Neural cell (in vitro differentiated cells): ENCODE data around the gene SLC16A3. TPM values are rescaled to one million over a fixed set of nuclear protein-coding genes. Genes with fewer than 3 reads are reported as not detected.

ENCODE experiments used
- H2AFZ ChIP-seq: fragments of 200-600, 300-800 bp; sonication (generic), shearing (Covaris generic); 2 replicates; pipeline ENCODE4 v1.6.0; 2014; ENCODE audit warnings: low read depth, mild to moderate bottlenecking, antibody characterized with exemption, low read length, moderate library complexity
- H3F3A ChIP-seq: fragments of 200-600 bp; shearing (Covaris generic); 2 replicates; pipeline ENCODE4 v1.6.1; 2016; ENCODE audit warnings: mild to moderate bottlenecking, moderate library complexity, mixed read lengths, antibody characterized with exemption, low read length; ENCODE audit not compliant: insufficient read depth, poor library complexity, severe bottlenecking
- H3K27ac ChIP-seq: fragments of 200-600, 300-800 bp; sonication (generic), shearing (Covaris generic); 2 replicates; pipeline ENCODE4 v1.5.1; 2014; ENCODE audit warnings: mild to moderate bottlenecking, low read length, moderate library complexity
- H3K27me3 ChIP-seq: fragments of 300-800, 200-600 bp; sonication (generic), shearing (Covaris generic); 2 replicates; pipeline ENCODE4 v1.6.0; 2014; ENCODE audit warnings: mild to moderate bottlenecking, low read depth, low read length, moderate library complexity; ENCODE audit not compliant: insufficient read depth
- H3K36me3 ChIP-seq: fragments of 300-800, 200-600 bp; sonication (generic), shearing (Covaris generic); 2 replicates; pipeline ENCODE4 v1.5.1; 2014; ENCODE audit warnings: mild to moderate bottlenecking, antibody characterized with exemption, low read length, moderate library complexity; ENCODE audit not compliant: insufficient read depth
- H3K4me2 ChIP-seq: fragments of 300-800, 200-600 bp; sonication (generic), shearing (Covaris generic); 2 replicates; pipeline ENCODE4 v1.6.0; 2014; ENCODE audit warnings: mild to moderate bottlenecking, low read length
- H3K4me3 ChIP-seq: fragments of 300-800, 200-600 bp; sonication (generic), shearing (Covaris generic); 2 replicates; pipeline ENCODE4 v1.5.1; 2014; ENCODE audit warnings: mild to moderate bottlenecking, low read length, moderate library complexity
- H3K79me2 ChIP-seq: fragments of 200-600 bp; shearing (Covaris generic); replicated peaks from 2 replicates; pipeline ENCODE4 v1.6.0; 2014; ENCODE audit warnings: mild to moderate bottlenecking, low read length, moderate library complexity; ENCODE audit not compliant: insufficient read depth
- H3K9ac ChIP-seq: fragments of 300-800, 200-600 bp; sonication (generic), shearing (Covaris generic); 2 replicates; pipeline ENCODE4 v1.6.1; 2016; ENCODE audit warnings: mild to moderate bottlenecking, low read length, mixed read lengths
- H3K9me2 ChIP-seq: fragments of 200-600 bp; shearing (Covaris generic); 2 replicates; pipeline ENCODE4 v1.6.1; 2016; ENCODE audit warnings: mild to moderate bottlenecking, low read length, mixed read lengths; ENCODE audit not compliant: insufficient read depth
- H3K9me3 ChIP-seq: fragments of 200-600, 300-800 bp; sonication (generic), shearing (Covaris generic); 2 replicates; pipeline ENCODE4 v1.6.1; 2016; ENCODE audit warnings: mild to moderate bottlenecking, mixed run types, low read length, moderate library complexity, mixed read lengths
- H4K20me1 ChIP-seq: fragments of 200-600 bp; shearing (Covaris generic); 2 replicates; pipeline ENCODE4 v1.6.1; 2016; ENCODE audit warnings: mild to moderate bottlenecking, mixed run types; ENCODE audit not compliant: insufficient read depth
- CTCF ChIP-seq: fragments of 450-650 bp; IDR thresholded peaks from 2 replicates; pipeline ENCODE4 v1.5.1; 2014; ENCODE audit warnings: antibody characterized with exemption, mild to moderate bottlenecking, moderate library complexity; ENCODE audit not compliant: poor library complexity, severe bottlenecking
- EP300 ChIP-seq: fragments of 450-650 bp; conservative IDR thresholded peaks from 2 replicates; pipeline ENCODE4 v1.6.1; 2014; ENCODE audit warnings: antibody characterized with exemption, mild to moderate bottlenecking, moderate library complexity; ENCODE audit not compliant: poor library complexity, severe bottlenecking
- EZH2 ChIP-seq: fragments of 200-600, 300-800 bp; shearing (Covaris generic), sonication (generic); IDR thresholded peaks from 2 replicates; pipeline ENCODE4 v1.6.1; 2014; ENCODE audit warnings: antibody characterized with exemption, low read length, borderline replicate concordance, mild to moderate bottlenecking; ENCODE audit not compliant: insufficient read depth, poor library complexity, severe bottlenecking
- MXI1 ChIP-seq: fragments of 450-650 bp; conservative IDR thresholded peaks from 2 replicates; pipeline ENCODE4 v1.6.1; 2014; ENCODE audit warnings: antibody characterized with exemption, mild to moderate bottlenecking; ENCODE audit not compliant: poor library complexity, severe bottlenecking
- POLR2AphosphoS5 ChIP-seq: IDR thresholded peaks from 2 replicates; pipeline ENCODE4 v1.6.1; 2012
- RAD21 ChIP-seq: fragments of 450-650 bp; conservative IDR thresholded peaks from 2 replicates; pipeline ENCODE4 v1.6.1; 2014; ENCODE audit warnings: antibody characterized with exemption, mild to moderate bottlenecking, moderate library complexity
- REST ChIP-seq: IDR thresholded peaks from 2 replicates; pipeline ENCODE4 v1.6.1; 2012; ENCODE audit warnings: borderline replicate concordance
- SMC3 ChIP-seq: fragments of 450-650 bp; conservative IDR thresholded peaks from 2 replicates; pipeline ENCODE4 v1.6.1; 2014; ENCODE audit warnings: antibody characterized with exemption, mild to moderate bottlenecking, moderate library complexity; ENCODE audit not compliant: poor library complexity
- TAF1 ChIP-seq: IDR thresholded peaks from 2 replicates; pipeline ENCODE4 v1.6.1; 2012; ENCODE audit warnings: low read depth
- polyA plus RNA-seq: library from polyadenylated mRNA; depleted of rRNA; stranded (reverse); fragments of >200 nt; gene quantifications from 2 replicates; pipeline ENCODE4 v1.2.3, GENCODE V29; 2014

The SLC16A3 gene
- polyA plus RNA-seq, 1 donor from 2014 or later, result 0.56 TPM

GRCh38 chr17:82278786-82279391 is 50.0 kb downstream of the SLC16A3 start:
- H3F3A ChIP-seq, result no peaks in the 10 kb centered on the region
- H3K27ac ChIP-seq, result no peak overlapping the region
- H3K4me2 ChIP-seq, result no peak overlapping the region
- no peak overlapping the region for H2AFZ ChIP-seq
- no peaks in the 10 kb centered on the region for H3K36me3 ChIP-seq
- H3K9me2 ChIP-seq, result no peaks in the 10 kb centered on the region
- no peak overlapping the region for H3K9ac ChIP-seq
- H3K9me3 ChIP-seq, result no peaks in the 10 kb centered on the region
- no peaks in the 10 kb centered on the region for H4K20me1 ChIP-seq
- no peaks in the 10 kb centered on the region for H3K79me2 ChIP-seq
- H3K27me3 ChIP-seq, result no peaks in the 10 kb centered on the region
- H3K4me3 ChIP-seq, result no peak overlapping the region
- TF ChIP-seq POLR2AphosphoS5 (no peak), EP300 (no peak), SMC3 (no peak), TAF1 (no peak), MXI1 (no peak), EZH2 (no peak), RAD21 (no peak), REST (no peak), CTCF (no peak)

- Histone ChIP-seq H3F3A (no peaks in the 10 kb centered on the region), H3K36me3 (no peaks in the 10 kb centered on the region), H3K79me2 (no peaks in the 10 kb centered on the region), H3K27ac (no peak overlapping the region), H3K9me3 (no peaks in the 10 kb centered on the region), H3K27me3 (no peaks in the 10 kb centered on the region), H3K9ac (no peak overlapping the region), H3K9me2 (no peaks in the 10 kb centered on the region), H4K20me1 (no peaks in the 10 kb centered on the region), H3K4me3 (no peak overlapping the region), H3K4me2 (no peak overlapping the region), H2AFZ (no peak overlapping the region)
- no peak for TF ChIP-seq RAD21
- TF ChIP-seq SMC3, result no peak
- no peak for TF ChIP-seq CTCF
- TF ChIP-seq REST, result no peak
- TF ChIP-seq POLR2AphosphoS5, result no peak
- no peak for TF ChIP-seq MXI1
- TF ChIP-seq EZH2, result no peak
- no peak for TF ChIP-seq TAF1
Observed at GRCh38 chr17:82280537-82280936, 51.7 kb downstream of the SLC16A3 start.
